HG03342 (cell line): Measurements from ENCODE around the gene ZNF429.
"Not testable (repeated sequence)": the region's sequence is repeated elsewhere in the genome, so short reads cannot be mapped to it uniquely, and the experiment has no call there.

Experiments used
- ATAC-seq: cut with Tn5 transposase; IDR thresholded peaks from one replicate; pipeline ENCODE4 v1.9.1; 2021; ENCODE audit warnings: mild to moderate bottlenecking, moderate library complexity; ENCODE audit not compliant: unreplicated experiment

The ZNF429 gene

GRCh38 chr19:21587549-21587948 is 82.1 kb downstream of the ZNF429 start:
- ATAC-seq = no peak

- no peak for ATAC-seq
Observed at GRCh38 chr19:21588065-21588601, 82.7 kb downstream of the ZNF429 start.

DNA sequence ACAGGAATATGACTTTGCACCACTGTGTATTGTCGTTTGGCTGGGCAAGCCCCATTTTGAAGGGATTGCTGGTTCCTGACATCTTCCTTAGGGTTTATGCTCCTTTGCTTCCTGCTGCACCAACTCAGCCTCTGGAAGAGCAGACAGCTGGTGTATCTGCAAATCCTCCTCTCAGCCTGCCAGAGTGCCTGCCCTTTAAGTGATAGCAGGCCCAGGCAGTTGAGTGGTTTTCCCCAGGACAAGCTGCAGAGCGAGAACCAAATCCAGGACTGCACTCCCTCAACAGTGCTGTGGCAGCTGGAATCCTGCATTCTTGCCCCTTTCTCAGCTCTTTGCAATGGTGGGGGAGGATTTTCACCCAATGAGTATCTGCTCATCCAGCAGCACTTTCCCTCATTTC is 85.5 kb downstream of the ZNF429 start:
- ATAC-seq = no peak

- ATAC-seq = no peak
Observed at GRCh38 chr19:21593008-21593481, 87.6 kb downstream of the ZNF429 start.

DNA sequence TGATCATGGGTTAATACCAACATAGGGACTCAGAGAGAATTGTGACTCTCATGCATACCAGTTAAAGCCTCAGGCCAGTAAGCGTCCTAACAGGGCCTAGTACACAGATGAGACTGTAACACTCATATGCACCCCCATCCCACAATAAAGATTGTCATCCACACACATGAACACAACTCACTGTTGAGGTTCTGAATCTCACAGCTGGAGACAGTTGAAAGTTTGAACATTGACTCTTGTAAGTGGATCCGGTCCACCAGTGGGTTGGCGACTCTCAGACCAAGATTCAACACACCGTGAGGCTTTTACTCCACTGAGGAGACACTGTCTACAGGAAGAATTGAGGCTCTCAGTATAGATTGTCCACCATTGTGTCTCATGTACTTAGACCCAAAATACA is 88.1 kb downstream of the ZNF429 start:
- no peak for ATAC-seq

DNA sequence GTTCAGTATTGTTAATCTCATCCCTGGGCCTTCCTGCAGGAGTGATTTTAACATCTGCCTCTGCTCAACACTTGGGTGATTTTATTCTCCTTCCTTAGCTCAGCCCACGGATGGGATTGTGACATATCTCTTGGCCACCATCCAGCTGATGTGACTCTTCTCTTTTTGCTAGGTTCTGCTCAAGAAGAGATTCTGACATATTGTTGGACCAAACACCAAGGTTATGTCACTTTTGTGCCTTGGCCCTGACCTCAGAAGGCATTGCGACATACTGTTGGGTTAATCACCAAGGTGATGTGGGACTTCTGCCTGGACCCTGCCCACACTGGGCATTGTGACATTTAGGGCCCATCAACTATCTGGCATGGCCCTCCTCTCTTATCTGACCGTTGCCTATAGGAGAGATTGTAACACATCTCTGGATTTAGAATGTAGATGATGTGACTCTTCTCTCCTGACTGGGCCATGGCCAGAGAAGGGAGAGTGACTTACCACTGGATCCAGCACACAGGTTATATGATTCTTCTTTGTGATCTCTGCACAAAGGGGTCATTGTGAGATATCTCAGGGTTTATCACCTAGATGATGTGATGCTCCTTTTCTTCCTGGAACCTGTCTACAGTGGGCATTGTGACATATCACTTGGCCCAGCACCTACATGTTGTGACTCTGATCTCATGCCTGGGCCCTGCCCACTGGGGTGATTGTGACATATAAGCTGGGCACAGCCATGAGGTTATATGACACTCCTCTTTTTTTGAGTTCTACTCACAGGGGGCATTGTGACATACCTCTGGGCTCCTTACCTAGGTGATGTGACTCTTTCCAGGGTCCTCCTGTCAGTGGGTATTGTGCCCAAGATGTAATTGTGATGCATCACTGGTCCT is 88.8 kb downstream of the ZNF429 start:
- no peak for ATAC-seq

- no peak for ATAC-seq
Observed at GRCh38 chr19:21595185-21595584, 89.8 kb downstream of the ZNF429 start.

- ATAC-seq = no peak
Observed at GRCh38 chr19:21602082-21602658, 96.8 kb downstream of the ZNF429 start.

DNA sequence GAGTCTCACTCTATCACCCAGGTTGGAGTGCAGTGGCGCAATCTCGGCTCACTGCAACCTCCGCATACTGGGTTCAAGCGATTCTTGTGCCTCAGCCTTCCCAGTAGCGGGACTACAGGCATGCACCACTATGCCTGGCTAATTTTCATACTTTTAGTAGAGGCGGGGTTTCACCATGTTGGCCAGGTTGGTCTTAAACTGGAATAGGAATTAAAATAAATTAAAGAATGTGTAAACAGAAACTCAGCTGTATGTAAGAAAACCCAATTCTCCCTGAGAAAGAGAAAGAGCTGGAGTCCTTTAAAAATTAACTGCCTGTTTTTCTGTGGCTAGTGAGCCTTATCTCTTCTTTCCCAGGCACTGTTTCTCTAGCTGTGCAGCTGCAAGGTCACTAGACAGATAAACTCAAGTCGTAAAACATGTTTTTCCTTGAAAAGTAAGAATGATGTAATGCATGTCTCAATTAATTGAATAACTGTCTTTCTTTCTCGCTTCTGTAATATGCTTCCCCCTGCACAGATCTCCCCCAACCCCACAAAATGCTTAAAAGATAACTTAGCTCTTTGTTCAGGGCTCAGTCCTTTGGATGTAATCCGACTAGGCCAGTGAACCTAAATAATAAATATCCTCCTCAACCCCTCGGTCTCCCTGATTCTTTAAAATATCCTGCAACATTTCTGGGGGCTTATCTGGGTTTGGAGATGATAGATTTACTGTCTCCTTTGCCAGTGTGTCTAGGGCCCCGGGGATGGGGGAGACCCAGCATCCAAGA is 97.4 kb downstream of the ZNF429 start:
- ATAC-seq = not testable (repeated sequence)

DNA sequence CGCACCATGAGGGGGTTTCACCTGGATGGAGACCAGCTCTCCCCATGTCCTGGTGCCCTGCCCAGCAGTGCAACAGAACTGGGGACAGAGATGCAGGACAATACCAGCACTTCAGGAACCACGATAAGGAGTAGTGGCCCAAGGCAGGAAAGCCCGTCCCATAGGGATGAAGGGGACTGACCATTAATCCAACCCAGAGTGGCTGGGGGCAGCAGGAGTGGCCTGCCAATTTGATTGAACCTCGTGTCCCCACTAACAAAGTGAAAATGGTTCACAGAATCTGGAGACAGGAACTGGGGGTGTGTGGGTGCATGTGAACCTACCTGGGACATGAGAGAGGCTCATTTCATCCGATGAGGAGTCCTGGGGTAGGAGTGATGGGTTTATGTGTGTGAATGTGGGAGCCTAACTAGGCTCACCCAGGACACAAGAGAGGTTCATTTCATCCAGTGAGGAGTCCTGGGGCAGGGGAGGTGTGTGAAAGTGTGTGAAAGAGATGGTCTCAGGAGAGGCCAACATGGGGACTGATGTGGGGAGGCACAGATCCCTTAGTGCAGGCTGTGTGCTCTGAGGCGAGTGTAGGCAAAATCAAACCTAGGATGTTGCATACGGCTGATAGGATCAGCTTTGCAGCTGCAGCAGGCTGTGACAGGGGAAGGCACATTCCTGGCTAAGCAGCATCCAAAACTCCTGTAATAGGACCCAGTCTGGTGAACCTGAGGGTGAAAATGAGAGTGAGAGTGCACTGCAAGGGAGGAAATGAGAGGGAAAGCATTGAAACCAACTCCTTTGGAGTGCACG is 98.2 kb downstream of the ZNF429 start:
- no peak for ATAC-seq

- no peak for ATAC-seq
Observed at GRCh38 chr19:21604351-21604926, 99.0 kb downstream of the ZNF429 start.
